Cardiac muscle cell (in vitro differentiated cells and primary cell): ENCODE measurements around the gene NPFFR1. TPM values are rescaled to one million over a fixed set of nuclear protein-coding genes. Genes with fewer than 3 reads are reported as not detected.

Source experiments
- DNase-seq, 2 donors: peaks; one replicate each; pipeline versions ENCODE4 v3.0.0 to v3.0.0-alpha.2; 2010 to 2017; ENCODE audit warnings: low read depth in 1 of 2, low spot score in 1 of 2
- H3K27ac ChIP-seq: fragments of 200-600 bp; sonication (generic); 2 replicates; pipeline ENCODE4 v1.5.1; 2016
- H3K27me3 ChIP-seq: fragments of 200-600 bp; sonication (generic); 2 replicates; pipeline ENCODE4 v1.6.0; 2016; ENCODE audit warnings: control low read depth
- H3K36me3 ChIP-seq: fragments of 200-600 bp; sonication (generic); 2 replicates; pipeline ENCODE4 v1.5.1; 2016; ENCODE audit warnings: control low read depth
- H3K4me1 ChIP-seq: fragments of 200-600 bp; sonication (generic); 2 replicates; pipeline ENCODE4 v1.8.1; 2017; ENCODE audit warnings: low read depth, mild to moderate bottlenecking, mixed run types
- H3K4me3 ChIP-seq: fragments of 200-600 bp; sonication (generic); 2 replicates; pipeline ENCODE4 v1.5.1; 2016; ENCODE audit warnings: mild to moderate bottlenecking
- H3K9me3 ChIP-seq: fragments of 200-600 bp; sonication (generic); 2 replicates; pipeline ENCODE4 v1.5.1; 2017; ENCODE audit warnings: low read depth, mild to moderate bottlenecking, control low read depth
- CTCF ChIP-seq: IDR thresholded peaks from 2 replicates; pipeline ENCODE4 v1.5.1; 2012; ENCODE audit warnings: low read depth, mild to moderate bottlenecking, low read length
- polyA plus RNA-seq: library from polyadenylated mRNA; unstranded; fragments of >200 nt; fragmentation: Nextera tagmentation; extraction: Ambion mirVana; gene quantifications from 2 replicates; pipeline ENCODE4 v1.2.1, GENCODE V29; 2016
- total RNA-seq: library from RNA; depleted of rRNA; stranded (reverse); fragments of >200 nt; gene quantifications from 2 replicates; pipeline ENCODE4 v1.2.3, GENCODE V29; 2016

The NPFFR1 gene
- total and polyA plus RNA-seq, 2 experiments from 2014 or later, result not detected

GRCh38 chr10:70299876-70300275, 16.1 kb upstream of the NPFFR1 start:
- no peaks in the 10 kb centered on the region for H3K4me1 ChIP-seq
- no peaks in the 10 kb centered on the region for H3K36me3 ChIP-seq
- no peaks in the 10 kb centered on the region for H3K27me3 ChIP-seq
- DNase-seq, result no peak
- H3K9me3 ChIP-seq, result no peaks in the 10 kb centered on the region
- TF ChIP-seq CTCF, result no peak
- H3K4me3 ChIP-seq, result no peak overlapping the region
- H3K27ac ChIP-seq, result no peak overlapping the region

- Histone ChIP-seq H3K27me3 (no peaks in the 10 kb centered on the region), H3K4me3 (no peak overlapping the region), H3K27ac (no peak overlapping the region), H3K36me3 (no peaks in the 10 kb centered on the region), H3K9me3 (no peaks in the 10 kb centered on the region), H3K4me1 (no peaks in the 10 kb centered on the region)
- TF ChIP-seq CTCF, result no peak
- DNase-seq, result no peak
Observed at GRCh38 chr10:70298393-70298792, 14.6 kb upstream of the NPFFR1 start.

- Histone ChIP-seq H3K4me1 (no peaks in the 10 kb centered on the region), H3K9me3 (no peaks in the 10 kb centered on the region), H3K4me3 (no peak overlapping the region), H3K27me3 (no peaks in the 10 kb centered on the region), H3K27ac (no peak overlapping the region), H3K36me3 (no peaks in the 10 kb centered on the region)
- DNase-seq, result no peak
- no peak for TF ChIP-seq CTCF
Observed at GRCh38 chr10:70297224-70297623, 13.4 kb upstream of the NPFFR1 start.

GRCh38 chr10:70296406-70296899, 12.6 kb upstream of the NPFFR1 start:
- Histone ChIP-seq H3K4me3 (no peak overlapping the region), H3K27ac (no peak overlapping the region), H3K27me3 (no peaks in the 10 kb centered on the region), H3K4me1 (no peaks in the 10 kb centered on the region), H3K36me3 (no peaks in the 10 kb centered on the region), H3K9me3 (no peaks in the 10 kb centered on the region)
- no peak for TF ChIP-seq CTCF
- DNase-seq, result peak in 1 of 2 donors; percentile 92

- Histone ChIP-seq H3K4me1 (no peaks in the 10 kb centered on the region), H3K9me3 (no peaks in the 10 kb centered on the region), H3K27ac (no peak overlapping the region), H3K27me3 (no peaks in the 10 kb centered on the region), H3K36me3 (no peaks in the 10 kb centered on the region), H3K4me3 (no peak overlapping the region)
- TF ChIP-seq CTCF, result no peak
- DNase-seq, result no peak
Observed at GRCh38 chr10:70295926-70296325, 12.1 kb upstream of the NPFFR1 start.

- no peak for TF ChIP-seq CTCF
- H3K9me3 ChIP-seq, result no peaks in the 10 kb centered on the region
- DNase-seq, result no peak
Observed at GRCh38 chr10:70295321-70295720, 11.5 kb upstream of the NPFFR1 start.

More at GRCh38 chr10:70295321-70295720, 11.5 kb upstream of the NPFFR1 start:
- Histone ChIP-seq H3K4me3 (no peak overlapping the region), H3K27ac (no peak overlapping the region), H3K36me3 (no peaks in the 10 kb centered on the region), H3K4me1 (no peaks in the 10 kb centered on the region), H3K27me3 (no peaks in the 10 kb centered on the region)
